GM12864 (cell line): Measurements from ENCODE around the gene CTSZ.

Experiments
- DNase-seq: peaks from one replicate; pipeline ENCODE4 v3.0.0-alpha.2; 2011; ENCODE audit warnings: low read depth
- H3K4me3 ChIP-seq: 2 replicates; pipeline ENCODE4 v1.5.1; 2011; ENCODE audit warnings: mild to moderate bottlenecking, low read depth, low read length, control low read depth
- CTCF ChIP-seq: IDR thresholded peaks from 2 replicates; pipeline ENCODE4 v1.5.1; 2011; ENCODE audit warnings: low read depth, mild to moderate bottlenecking, moderate library complexity, low read length, control low read depth, inconsistent platforms; ENCODE audit errors: missing control alignments

The CTSZ gene

GRCh38 chr20:58980711-58981627, 26.1 kb downstream of the CTSZ start, which contains the start of gene NELFCD:
Gene NELFCD, plus strand, starts transcription at chr20:58981256. Its CDS starts 54 bp downstream, at chr20:58981310.
- H3K4me3 ChIP-seq, result peak within 1 kb of the TSS; percentile 93
- no peak for TF ChIP-seq CTCF
- no peak for DNase-seq

- DNase-seq, result no peak
- TF ChIP-seq CTCF, result no peak
- no peak overlapping the region for H3K4me3 ChIP-seq
Measured at GRCh38 chr20:58978351-58979190, 28.5 kb downstream of the CTSZ start.

- DNase-seq, result no peak
- TF ChIP-seq CTCF, result no peak
- no peak overlapping the region for H3K4me3 ChIP-seq
Measured at GRCh38 chr20:58976061-58976730, 30.9 kb downstream of the CTSZ start.

GRCh38 chr20:58975353-58975752, 31.7 kb downstream of the CTSZ start:
- H3K4me3 ChIP-seq, result no peak overlapping the region
- no peak for TF ChIP-seq CTCF
- DNase-seq, result no peak

- no peak for TF ChIP-seq CTCF
- no peak for DNase-seq
- no peak overlapping the region for H3K4me3 ChIP-seq
Measured at GRCh38 chr20:58973866-58974265, 33.2 kb downstream of the CTSZ start.

- no peak for DNase-seq
- no peak overlapping the region for H3K4me3 ChIP-seq
- TF ChIP-seq CTCF, result no peak
Measured at GRCh38 chr20:58973179-58973578, 33.9 kb downstream of the CTSZ start.
